Fibroblast of lung (primary cell): ENCODE data around the gene SELENOI. TPM values are rescaled to one million over a fixed set of nuclear protein-coding genes. Genes with fewer than 3 reads are reported as not detected.

Source experiments
- DNase-seq, 2 donors: peaks; one replicate each; pipeline versions ENCODE4 v3.0.0 to v3.0.0-alpha.2; 2010; ENCODE audit warnings: low read depth in 2 of 2
- H2AFZ ChIP-seq: 2 replicates; pipeline ENCODE4 v1.5.1; 2012; ENCODE audit warnings: low read length, control low read depth, inconsistent platforms
- H3K27ac ChIP-seq: 2 replicates; pipeline ENCODE4 v1.5.1; 2011; ENCODE audit warnings: low read length, control low read depth; ENCODE audit not compliant: insufficient read depth
- H3K27me3 ChIP-seq: 2 replicates; pipeline ENCODE4 v1.5.1; 2011; ENCODE audit warnings: mild to moderate bottlenecking, low read length; ENCODE audit not compliant: control insufficient read depth, insufficient read depth
- H3K36me3 ChIP-seq: 2 replicates; pipeline ENCODE4 v1.5.1; 2011; ENCODE audit warnings: low read length; ENCODE audit not compliant: control insufficient read depth, insufficient read depth
- H3K4me1 ChIP-seq: 2 replicates; pipeline ENCODE4 v1.5.1; 2011; ENCODE audit warnings: low read length; ENCODE audit not compliant: control insufficient read depth, insufficient read depth; ENCODE audit errors: extremely low read depth
- H3K4me2 ChIP-seq: 2 replicates; pipeline ENCODE4 v1.5.1; 2011; ENCODE audit warnings: low read length, control low read depth; ENCODE audit not compliant: insufficient read depth; ENCODE audit errors: extremely low read depth
- H3K4me3 ChIP-seq, 4 experiments: fragments of 200-600 bp in 1 of 4; sonication (generic) in 1 of 4; replicated peaks in 1 of 4; 2 replicates each; pipeline ENCODE4 v1.5.1; 2011 to 2016; ENCODE audit warnings: low read length in 4 of 4, low read depth in 3 of 4, mild to moderate bottlenecking in 3 of 4, control low read depth in 2 of 4, inconsistent platforms in 1 of 4, mixed read lengths in 1 of 4; ENCODE audit not compliant: insufficient read depth in 1 of 4; ENCODE audit errors: control extremely low read depth in 1 of 4
- H3K79me2 ChIP-seq: 2 replicates; pipeline ENCODE4 v1.5.1; 2012; ENCODE audit warnings: mild to moderate bottlenecking, low read length, inconsistent platforms; ENCODE audit not compliant: control insufficient read depth, insufficient read depth
- H3K9ac ChIP-seq: 2 replicates; pipeline ENCODE4 v1.5.1; 2011; ENCODE audit warnings: mild to moderate bottlenecking, low read length, control low read depth; ENCODE audit not compliant: insufficient read depth
- H3K9me3 ChIP-seq: 2 replicates; pipeline ENCODE4 v1.5.1; 2012; ENCODE audit warnings: low read depth, low read length; ENCODE audit not compliant: control insufficient read depth, insufficient read depth
- H4K20me1 ChIP-seq: 2 replicates; pipeline ENCODE4 v1.5.1; 2011; ENCODE audit warnings: low read length; ENCODE audit not compliant: control insufficient read depth, insufficient read depth; ENCODE audit errors: extremely low read depth
- CTCF ChIP-seq, 2 donors: IDR thresholded peaks in 1 of 2; conservative IDR thresholded peaks in 1 of 2; 1 replicate in 1 of 2; 2 replicates in 1 of 2; pipeline ENCODE4 v1.5.1; 2011 to 2012; ENCODE audit warnings: low read length in 2 of 2, control low read depth in 1 of 2, inconsistent platforms in 1 of 2, low read depth in 1 of 2, mild to moderate bottlenecking in 1 of 2
- EZH2 ChIP-seq: IDR thresholded peaks from 2 replicates; pipeline ENCODE4 v1.5.1; 2012; ENCODE audit warnings: low read length, control low read depth, mild to moderate bottlenecking; ENCODE audit errors: missing control alignments
- polyA plus RNA-seq, 2 donors: library from polyadenylated mRNA; depleted of rRNA in 1 of 2; stranded (reverse) in 1 of 2; unstranded in 1 of 2; fragments of >200 nt; gene quantifications; 2 replicates each; pipeline ENCODE4 v1.2.1, GENCODE V29; 2011 to 2012; ENCODE audit warnings: missing spikeins in 1 of 2
- total RNA-seq: library from RNA; depleted of rRNA; stranded (reverse); fragments of >200 nt; gene quantifications from 2 replicates; pipeline ENCODE4 v1.2.1, GENCODE V29; 2014

The SELENOI gene
- total and polyA plus RNA-seq, 2 donors (not counting 1 experiment from before 2014, with no cell fraction given) = 11.9 to 18.8 TPM

- Histone ChIP-seq H3K27ac (no peak overlapping the region), H3K79me2 (peaks cover 29% of the 10 kb centered on the region), H3K4me2 (no peak overlapping the region), H3K4me3 (no peak overlapping the region), H3K36me3 (no peaks in the 10 kb centered on the region), H3K9me3 (no peaks in the 10 kb centered on the region), H3K4me1 (no peaks in the 10 kb centered on the region), H4K20me1 (no peaks in the 10 kb centered on the region), H3K27me3 (no peaks in the 10 kb centered on the region), H3K9ac (no peak overlapping the region), H2AFZ (no peak overlapping the region)
- DNase-seq = no peak
- no peak for TF ChIP-seq CTCF (conservative IDR thresholded peaks at IDR 0.05 in 1 of 2, IDR thresholded peaks at IDR 0.05 in 1 of 2; ENCODE audit: low read depth in 1 of 2, low read length in 2 of 2)
- no peak for TF ChIP-seq EZH2
These were observed 14.0 kb downstream of the SELENOI start for GRCh38 chr2:26359886-26360473.

DNA sequence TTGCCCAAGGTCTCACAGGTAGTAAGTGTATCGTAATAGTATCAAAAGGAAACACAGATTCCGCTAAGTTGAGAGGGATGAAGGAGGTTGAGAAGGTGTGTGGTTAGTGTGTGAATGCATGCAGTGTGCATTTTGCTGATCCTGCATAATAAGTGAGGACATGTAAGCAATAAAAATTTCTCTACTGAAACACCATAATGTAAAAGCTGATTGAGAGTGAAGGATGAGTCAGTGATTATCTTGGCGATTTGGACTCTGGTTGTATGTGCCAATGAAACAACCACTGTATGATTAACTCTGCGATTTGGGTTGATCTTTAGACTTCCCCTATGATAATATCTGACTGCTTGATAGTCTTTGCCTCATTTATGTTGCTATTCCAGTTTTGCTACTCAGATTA, 17.4 kb downstream of the SELENOI start:
- no peaks in the 10 kb centered on the region for H3K36me3 ChIP-seq
- no peak overlapping the region for H3K4me2 ChIP-seq
- H3K27ac ChIP-seq = no peak overlapping the region
- no peaks in the 10 kb centered on the region for H4K20me1 ChIP-seq
- H3K9me3 ChIP-seq = no peaks in the 10 kb centered on the region
- no peak overlapping the region for H3K4me3 ChIP-seq
- H3K79me2 ChIP-seq = peaks cover 19% of the 10 kb centered on the region
- H3K4me1 ChIP-seq = no peaks in the 10 kb centered on the region
- DNase-seq = peak; percentile 11 to 58
- no peaks in the 10 kb centered on the region for H3K27me3 ChIP-seq
- H2AFZ ChIP-seq = no peak overlapping the region
- H3K9ac ChIP-seq = no peak overlapping the region
- no peak for TF ChIP-seq EZH2
- no peak for TF ChIP-seq CTCF (conservative IDR thresholded peaks at IDR 0.05 in 1 of 2, IDR thresholded peaks at IDR 0.05 in 1 of 2; ENCODE audit: low read depth in 1 of 2, low read length in 2 of 2)

DNA sequence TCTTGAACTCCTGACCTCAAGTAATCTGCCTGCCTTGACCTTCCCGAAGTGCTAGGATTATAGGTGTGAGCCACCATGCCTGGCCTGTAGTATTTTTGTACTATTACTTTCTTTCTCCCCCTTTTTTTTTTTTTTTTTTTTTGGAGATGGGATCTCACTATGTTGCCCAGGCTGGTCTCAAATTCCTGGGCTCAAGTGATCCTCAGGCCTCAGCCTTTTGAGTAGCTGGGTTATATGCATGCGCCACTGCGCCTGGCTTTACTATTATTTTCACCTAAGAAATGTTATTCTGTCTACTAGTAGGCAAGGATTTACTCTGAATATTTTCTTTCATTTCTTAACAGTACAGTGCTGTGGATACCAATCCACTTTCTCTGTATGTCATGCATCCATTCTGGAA, 18.0 kb downstream of the SELENOI start:
- Histone ChIP-seq H3K4me2 (no peak overlapping the region), H3K27me3 (no peaks in the 10 kb centered on the region), H3K9me3 (no peaks in the 10 kb centered on the region), H2AFZ (no peak overlapping the region), H4K20me1 (no peaks in the 10 kb centered on the region), H3K27ac (no peak overlapping the region), H3K4me1 (no peaks in the 10 kb centered on the region), H3K4me3 (no peak overlapping the region), H3K9ac (no peak overlapping the region), H3K79me2 (peaks cover 14% of the 10 kb centered on the region), H3K36me3 (no peaks in the 10 kb centered on the region)
- TF ChIP-seq EZH2 = no peak
- TF ChIP-seq CTCF (conservative IDR thresholded peaks at IDR 0.05 in 1 of 2, IDR thresholded peaks at IDR 0.05 in 1 of 2; ENCODE audit: low read depth in 1 of 2, low read length in 2 of 2) = no peak
- DNase-seq = no peak
